ENCODE measurements around the gene PCDHGC3.
A peak's percentile ranks its signal among the peaks of the same experiment; 100 is the strongest.

Gene PCDHGC3

DNA sequence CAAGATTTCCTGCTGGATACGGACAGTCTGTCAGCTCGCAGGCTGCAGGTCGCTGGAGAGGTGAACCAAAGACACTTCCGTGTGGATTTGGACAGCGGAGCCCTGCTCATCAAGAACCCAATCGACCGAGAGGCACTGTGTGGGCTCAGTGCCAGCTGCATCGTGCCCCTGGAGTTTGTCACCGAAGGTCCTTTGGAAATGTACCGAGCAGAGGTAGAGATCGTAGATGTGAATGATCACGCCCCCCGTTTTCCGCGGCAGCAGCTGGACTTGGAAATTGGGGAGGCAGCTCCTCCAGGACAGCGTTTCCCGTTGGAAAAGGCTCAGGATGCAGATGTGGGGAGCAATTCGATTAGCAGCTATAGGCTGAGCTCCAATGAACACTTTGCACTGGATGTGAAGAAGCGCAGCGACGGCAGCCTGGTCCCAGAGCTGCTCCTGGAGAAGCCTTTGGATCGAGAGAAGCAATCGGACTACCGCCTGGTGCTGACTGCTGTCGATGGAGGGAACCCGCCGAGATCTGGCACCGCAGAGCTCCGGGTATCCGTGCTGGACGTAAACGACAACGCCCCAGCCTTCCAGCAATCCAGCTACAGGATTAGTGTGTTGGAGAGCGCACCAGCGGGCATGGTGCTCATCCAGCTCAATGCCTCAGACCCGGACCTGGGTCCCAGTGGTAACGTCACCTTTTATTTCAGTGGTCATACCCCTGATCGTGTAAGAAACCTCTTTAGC lies 9.7 kb downstream of the PCDHGC3 start:
- no peak for DNase-seq

DNA sequence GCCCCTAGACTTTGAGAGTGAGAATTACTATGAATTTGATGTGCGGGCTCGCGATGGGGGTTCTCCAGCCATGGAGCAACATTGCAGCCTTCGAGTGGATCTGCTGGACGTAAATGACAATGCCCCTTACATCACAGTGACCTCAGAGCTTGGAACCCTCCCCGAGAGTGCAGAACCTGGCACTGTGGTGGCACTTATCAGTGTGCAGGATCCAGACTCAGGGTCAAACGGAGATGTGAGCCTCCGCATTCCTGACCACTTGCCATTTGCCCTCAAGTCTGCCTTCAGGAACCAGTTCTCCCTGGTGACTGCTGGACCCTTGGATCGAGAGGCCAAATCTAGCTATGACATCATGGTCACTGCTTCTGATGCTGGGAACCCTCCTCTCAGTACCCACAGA lies 10.3 kb downstream of the PCDHGC3 start:
- no peak for DNase-seq

DNA sequence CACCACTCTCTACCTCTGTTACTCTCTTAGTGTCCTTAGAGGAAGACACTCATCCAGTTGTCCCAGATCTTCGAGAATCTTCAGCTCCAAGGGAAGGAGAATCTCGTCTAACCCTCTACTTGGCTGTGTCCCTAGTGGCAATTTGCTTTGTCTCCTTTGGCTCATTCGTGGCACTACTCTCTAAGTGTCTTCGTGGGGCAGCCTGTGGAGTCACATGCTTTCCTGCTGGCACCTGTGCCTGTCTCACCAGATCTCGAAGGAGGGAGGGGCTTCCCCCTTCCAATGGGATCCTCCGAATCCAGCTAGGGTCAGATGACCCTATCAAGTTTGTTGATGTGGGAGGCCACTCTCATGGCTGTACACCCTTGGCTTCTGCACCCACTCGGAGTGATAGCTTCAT lies 11.4 kb downstream of the PCDHGC3 start:
- no peak for DNase-seq

DNA sequence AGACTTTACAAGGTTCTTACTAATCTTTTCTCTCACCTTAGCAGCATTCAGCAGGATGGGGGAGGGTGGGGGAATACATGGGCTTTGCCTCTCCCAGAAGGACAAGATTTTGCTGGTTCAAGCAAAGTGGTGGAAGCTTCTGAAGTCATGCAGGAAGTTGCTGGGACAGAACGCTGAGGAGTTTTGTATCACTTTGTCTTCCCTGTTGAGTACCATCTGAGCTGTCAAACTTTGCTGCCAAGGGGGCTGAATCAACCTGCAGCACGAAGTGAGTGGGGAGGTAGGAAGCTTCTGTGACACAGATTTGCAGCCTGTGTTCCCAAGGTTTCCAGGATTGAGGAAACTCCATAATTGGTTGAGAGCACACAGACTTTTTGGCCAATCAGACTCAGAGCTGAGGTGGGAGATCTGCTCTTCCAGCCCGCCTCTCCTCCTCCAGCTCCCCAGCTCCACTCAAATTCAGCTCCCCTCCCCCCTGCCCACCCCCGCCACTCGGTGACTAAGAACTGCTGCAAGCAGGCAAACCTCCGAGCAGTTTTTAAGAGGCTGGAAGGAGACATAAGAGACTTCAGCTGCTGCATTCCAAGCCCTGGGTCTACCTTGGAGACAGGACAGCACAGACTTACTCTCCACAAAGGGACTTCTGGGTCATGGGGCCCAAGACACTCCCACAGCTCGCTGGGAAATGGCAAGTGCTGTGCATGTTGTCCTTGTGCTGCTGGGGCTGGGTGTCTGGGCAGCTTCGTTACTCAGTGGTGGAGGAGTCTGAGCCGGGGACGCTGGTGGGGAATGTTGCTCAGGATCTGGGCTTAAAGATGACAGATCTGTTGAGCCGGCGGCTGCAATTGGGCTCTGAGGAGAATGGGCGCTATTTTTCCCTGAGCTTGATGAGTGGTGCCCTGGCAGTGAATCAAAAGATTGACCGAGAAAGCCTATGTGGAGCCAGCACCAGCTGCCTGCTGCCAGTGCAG lies 13.1 kb downstream of the PCDHGC3 start, which contains the start of gene PCDHGC5:
Gene PCDHGC5, plus strand, starts transcription at position 491 of the 971 bp plus-strand sequence. Its CDS starts 160 bp downstream, at position 651.
- no peak for DNase-seq

DNA sequence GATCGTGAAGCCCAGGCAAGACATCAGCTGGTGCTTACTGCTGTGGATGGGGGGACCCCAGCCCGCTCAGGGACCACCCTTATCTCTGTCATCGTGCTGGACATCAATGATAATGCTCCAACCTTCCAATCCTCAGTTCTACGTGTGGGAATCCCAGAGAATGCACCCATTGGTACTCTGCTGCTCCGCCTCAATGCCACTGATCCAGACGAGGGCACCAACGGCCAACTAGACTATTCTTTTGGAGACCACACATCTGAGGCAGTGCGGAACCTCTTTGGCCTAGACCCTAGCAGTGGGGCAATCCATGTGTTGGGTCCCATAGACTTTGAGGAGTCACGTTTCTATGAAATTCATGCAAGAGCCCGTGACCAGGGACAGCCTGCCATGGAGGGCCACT lies 14.1 kb downstream of the PCDHGC3 start:
- no peak for DNase-seq

DNA sequence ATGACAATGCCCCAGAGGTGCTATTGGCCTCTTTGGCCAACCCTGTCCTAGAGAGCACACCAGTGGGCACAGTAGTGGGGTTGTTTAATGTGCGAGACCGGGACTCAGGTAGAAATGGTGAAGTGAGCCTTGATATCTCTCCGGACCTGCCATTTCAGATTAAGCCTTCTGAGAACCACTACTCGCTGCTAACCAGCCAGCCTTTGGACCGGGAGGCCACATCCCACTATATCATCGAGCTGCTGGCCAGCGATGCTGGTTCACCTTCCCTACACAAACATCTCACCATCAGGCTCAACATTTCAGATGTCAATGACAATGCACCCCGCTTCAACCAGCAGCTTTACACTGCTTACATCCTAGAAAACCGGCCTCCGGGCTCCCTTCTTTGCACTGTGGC lies 14.5 kb downstream of the PCDHGC3 start:
- no peak for DNase-seq

DNA sequence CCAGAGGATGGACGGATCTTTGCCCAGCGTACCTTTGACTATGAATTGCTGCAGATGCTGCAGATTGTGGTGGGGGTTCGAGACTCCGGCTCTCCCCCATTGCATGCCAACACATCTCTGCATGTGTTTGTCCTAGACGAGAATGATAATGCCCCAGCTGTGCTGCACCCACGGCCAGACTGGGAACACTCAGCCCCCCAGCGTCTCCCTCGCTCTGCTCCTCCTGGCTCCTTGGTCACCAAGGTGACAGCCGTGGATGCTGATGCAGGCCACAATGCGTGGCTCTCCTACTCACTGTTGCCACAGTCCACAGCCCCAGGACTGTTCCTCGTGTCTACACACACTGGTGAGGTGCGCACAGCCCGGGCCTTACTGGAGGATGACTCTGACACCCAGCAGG lies 15.0 kb downstream of the PCDHGC3 start:
- no peak for DNase-seq

DNA sequence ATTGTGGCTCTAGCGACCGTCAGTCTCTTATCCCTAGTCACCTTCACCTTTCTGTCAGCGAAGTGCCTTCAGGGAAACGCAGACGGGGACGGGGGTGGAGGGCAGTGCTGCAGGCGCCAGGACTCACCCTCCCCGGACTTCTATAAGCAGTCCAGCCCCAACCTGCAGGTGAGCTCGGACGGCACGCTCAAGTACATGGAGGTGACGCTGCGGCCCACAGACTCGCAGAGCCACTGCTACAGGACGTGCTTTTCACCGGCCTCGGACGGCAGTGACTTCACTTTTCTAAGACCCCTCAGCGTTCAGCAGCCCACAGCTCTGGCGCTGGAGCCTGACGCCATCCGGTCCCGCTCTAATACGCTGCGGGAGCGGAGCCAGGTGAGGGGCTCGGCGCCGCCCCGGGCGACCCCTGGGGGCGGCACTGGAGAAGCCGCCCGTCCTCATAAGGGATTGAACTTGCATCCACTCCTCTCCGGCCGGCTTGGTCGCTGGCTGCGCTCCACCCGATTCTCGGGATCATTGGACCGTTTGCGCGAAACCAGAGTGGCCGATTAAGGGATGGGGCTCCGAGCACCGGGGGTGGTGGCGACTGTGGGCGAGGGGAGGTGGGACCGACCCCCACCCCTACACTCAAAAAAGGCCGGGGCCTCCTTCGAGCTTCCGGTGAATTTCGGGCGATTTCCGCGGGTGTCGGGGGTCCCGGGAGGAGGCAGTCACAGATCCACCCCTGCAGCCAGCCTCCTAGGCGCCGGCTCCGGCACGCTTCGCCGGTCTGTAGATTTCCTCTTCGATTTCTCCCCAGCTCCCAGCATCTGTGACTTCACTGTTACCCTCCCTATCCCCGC lies 15.8 kb downstream of the PCDHGC3 start:
- no peak for DNase-seq

DNA sequence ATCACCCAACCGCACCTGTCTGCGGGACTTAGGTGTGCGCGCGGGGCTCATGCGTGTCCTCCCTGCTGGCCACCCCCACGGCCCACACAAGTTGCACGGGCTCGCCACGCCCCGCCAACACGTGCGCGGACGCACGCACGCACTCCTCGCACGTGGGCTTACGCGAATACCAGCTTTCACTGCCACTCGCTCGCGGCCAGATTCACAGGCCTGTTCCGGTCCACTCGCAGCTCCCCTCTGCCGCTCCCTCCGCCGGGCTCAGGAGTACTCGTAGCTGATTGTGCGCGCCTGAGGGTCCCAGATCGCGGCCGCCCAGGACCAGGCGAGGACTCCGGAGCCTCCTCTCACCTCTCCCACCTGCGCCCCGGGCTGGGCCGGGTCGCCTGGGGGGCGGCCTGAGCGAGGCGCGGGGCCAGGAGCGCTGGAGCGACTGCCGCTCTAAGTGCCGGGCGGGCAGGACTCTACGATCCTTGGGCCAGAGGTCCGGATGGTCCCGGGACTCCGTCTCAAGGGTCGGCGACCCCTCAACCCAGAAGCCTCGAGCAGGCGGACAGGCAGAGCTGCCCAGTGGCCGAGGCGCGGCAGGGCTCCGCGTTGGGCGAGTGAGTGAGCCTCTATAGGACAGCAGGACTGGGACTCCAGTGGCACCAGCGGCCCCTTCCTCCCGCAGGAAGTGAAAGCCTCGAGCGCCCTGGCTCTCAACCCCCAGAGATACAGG lies 16.6 kb downstream of the PCDHGC3 start:
- DNase-seq, result no peak

DNA sequence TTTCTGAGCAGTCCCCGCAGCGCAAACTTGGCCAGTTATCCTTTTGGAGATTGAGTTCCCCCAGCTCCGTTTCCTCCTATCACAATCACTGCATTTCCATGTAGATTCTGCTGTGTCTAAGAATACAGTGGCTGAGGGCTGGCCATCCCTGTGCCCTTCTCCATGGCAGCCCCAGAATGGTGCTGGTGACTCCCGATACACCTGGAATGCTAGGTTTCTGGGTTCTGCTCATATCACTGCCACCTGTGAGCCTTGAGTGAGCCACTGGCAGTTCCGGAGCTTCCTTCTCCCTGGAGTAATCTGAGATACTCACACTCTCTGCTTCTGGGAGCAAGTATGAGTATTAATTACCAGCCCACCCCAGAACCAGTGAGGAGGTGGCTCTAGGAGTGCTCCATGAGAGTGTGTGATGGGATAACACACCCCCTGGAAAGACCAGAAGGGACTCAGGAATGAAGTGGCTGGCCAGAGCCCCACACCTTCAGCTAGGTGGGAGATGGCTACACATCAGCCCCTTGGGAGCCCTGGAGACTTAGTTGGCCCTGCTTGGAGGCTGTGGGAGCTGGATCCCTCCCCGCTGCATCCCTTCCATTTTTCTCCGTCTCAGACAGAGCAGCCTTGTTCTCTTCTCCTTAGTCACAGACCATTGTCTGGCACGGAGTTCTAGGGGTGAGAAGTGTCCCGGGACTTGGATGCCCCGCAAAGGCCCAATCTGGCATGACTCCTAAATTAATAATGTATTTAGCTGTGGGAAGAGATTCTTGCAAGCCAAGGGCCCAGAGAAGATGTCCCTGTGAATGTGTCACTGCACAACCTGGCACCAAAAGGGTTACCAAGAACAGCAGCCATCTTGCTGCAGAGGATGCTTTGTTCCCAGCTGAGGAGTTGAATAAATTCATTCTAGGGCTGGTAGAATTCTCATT lies 18.0 kb downstream of the PCDHGC3 start:
- no peak for DNase-seq

DNA sequence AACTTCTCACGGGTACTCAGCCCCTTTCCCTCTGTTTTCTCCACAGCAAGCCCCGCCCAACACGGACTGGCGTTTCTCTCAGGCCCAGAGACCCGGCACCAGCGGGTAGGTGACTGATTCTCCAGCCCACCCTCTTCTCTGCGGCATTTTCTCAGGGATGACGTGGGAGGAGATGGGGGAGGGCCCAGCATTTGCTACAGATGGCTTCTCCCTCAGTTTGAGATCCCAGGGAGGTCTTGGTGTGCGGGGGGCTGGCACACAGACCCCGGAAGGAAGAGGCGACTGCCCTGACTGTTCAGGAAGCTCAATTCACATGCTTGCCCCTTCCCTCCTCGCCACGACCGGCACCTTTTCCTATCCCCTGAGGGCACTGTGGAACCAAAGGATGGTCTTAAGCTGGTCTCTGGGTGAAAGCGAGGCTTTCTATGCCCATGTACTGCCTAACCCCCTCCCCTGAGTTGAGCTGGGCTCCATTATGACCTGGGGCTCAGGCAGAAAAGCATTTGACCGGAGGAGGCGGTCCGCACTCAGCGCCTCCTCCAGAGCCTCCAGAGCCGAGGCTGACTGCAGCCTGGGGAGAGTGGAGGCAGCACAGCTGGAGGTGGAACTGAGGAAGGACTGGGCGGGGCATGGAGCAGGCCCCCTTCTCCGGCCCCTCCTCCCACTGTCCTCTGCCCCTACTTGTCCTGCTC lies 19.1 kb downstream of the PCDHGC3 start:
- no peak for DNase-seq

DNA sequence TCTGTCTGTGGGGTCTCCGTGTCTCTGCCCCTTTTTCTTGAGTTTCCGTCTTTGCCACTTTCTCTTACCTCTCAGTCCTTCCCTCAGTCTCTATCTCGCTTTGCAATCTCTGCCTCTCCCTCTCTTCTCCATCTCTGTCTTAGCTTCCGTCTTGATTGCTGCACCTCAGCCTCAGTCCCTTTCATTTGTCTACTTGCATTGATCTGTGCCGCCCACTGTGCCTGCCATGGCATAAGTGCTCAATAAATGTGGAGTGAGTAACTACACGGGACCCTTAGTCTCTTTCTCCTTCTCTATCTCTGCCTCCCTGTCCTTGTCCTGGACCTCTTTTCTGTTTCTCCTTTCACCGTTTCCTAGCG lies 19.7 kb downstream of the PCDHGC3 start:
- no peak for DNase-seq

DNA sequence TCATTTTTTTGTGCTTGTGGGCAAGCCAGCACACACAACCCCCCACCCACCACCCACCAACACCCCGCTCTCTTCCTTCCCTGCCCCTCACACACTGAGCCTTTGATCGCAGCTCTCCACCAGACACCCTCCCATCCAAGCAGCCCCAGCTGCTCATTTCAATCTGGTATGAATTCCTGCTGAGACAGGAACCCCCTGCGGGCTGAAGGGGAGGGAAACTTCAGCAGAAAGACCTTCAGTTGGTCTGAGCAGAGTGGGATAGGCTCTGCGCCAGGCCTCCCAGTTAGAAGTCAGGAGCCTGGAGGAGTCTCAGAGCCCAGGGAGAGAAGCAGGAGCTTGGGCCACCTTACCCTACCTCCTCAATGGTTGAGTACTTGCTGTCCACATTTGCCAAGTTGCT lies 20.3 kb downstream of the PCDHGC3 start:
- DNase-seq, result no peak

DNA sequence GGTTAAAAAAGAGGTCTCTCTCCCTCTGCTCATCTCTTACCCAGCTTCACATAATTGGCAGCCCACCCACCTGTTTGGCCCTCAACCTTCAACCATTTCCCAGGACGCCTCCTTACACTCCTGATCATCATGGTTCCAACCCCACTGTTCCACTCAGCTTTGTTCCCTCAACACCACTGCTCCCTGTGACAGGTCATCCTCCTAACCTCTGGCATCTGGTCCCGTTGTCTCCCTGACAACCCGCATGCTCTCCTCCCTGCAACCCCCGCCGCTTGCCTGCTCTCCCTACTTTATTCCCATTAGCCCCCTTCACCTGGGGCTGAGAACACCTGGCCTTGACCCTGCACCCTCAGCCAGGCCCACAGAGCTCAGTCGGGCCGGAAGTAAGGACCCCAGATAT lies 26.0 kb downstream of the PCDHGC3 start:
- DNase-seq, result no peak

DNA sequence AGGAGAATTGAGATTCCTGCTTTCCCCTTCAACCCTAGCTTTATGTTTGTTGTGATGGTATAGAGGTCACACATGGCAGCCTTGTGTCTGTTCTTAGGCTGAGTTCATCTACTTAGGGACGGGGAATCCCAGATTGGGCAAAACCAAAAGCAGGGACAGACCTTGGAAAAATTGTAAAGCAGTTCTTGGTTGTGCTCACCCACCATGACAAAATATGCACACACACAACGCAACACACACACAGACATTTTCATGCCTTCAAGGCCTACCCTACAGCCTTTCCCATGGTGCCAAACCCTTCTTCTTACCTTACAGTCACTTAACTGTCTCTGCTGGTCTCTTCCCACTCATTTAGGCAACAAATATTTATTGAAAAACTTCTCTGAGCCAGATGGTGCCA lies 27.9 kb downstream of the PCDHGC3 start:
- DNase-seq, result no peak

DNA sequence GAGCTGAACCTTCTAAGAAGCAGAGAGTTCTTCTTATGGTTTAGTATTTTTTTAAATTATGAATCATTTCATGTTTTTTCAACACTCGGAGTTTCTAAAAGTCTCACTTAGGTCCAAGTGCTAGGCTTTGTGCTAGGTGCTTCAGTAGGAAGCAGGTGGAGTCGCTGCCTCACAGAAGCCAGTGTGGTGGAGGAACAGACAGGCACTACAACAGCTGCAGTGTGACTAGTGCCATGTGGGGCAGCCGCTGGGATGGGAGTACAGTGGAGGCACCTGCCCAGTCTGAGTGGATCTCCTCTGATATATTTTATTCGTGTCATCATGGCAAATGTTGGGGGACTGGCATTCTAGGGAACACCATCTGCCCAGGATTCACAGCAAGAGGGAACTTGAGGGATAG lies 28.4 kb downstream of the PCDHGC3 start:
- DNase-seq, result no peak

DNA sequence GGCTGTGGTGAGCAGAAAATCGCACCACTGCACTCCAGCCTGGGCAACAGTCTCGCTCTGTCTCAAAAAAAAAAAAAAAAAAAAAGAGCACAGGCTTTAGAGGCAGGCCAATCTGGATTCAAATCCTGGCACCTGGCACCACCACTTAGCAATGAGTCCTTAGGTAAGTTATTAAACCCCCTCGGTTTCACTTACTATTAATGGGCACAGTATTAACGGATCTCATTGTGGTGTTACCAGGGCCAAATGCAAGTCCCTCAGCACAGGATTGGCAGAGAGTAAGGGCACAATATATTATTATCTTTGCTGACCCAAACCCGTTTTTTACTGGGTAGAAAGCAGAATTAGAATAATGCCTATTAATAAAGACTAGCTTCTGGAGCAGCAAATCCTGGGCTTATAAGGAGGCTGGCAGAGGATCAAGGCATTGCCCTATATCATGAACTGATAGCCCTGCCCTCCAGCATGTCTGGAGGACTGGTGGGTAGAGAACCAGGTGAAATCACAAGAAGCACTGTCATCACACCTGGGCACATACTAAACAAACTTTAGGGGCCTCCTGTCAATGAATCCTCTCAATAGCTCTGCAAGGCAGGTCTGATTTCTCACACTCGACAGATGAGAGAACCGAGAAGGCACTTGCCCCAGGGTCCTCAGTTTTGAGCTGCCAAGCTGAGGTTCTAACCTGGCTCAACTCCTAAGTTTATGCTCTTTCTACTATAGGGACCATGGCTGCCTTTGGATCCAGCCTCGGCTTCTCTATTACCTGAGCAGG lies 30.8 kb downstream of the PCDHGC3 start:
- no peak for DNase-seq

DNA sequence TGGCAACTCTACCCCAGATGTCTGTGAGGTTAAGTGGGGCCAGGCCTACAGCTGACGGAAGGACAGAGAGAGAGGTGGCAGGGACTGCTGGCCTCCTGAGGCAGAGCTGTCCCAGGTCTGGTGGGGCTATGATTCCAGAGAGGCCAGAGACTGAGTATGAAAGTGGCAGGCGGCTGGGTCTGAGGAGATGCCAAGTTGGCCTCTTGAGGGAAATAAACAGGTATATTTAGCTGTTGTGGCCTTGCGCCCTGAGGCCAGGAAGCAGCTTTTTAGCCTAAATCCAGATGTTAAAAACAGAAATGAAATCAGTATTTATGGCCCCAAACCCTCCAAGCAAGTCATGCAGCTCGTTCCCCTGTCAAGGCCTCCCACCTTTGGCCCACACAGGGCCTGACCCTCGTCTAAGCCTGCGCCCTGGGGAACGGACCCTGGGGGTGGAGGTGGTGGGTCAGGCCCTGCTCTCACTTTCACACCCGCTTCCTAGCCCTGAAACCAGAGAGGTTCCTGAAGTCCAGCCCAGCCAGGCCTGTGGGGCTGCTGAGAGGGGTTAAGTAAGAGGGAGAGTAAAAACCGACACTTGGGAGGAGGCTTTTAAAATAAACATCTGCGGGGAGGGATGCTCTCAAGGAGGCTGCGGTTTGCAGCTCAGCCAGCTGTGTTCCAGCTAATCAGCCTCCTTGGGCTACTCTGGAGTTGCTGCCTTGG lies 31.8 kb downstream of the PCDHGC3 start:
- DNase-seq, result peak; percentile 67

DNA sequence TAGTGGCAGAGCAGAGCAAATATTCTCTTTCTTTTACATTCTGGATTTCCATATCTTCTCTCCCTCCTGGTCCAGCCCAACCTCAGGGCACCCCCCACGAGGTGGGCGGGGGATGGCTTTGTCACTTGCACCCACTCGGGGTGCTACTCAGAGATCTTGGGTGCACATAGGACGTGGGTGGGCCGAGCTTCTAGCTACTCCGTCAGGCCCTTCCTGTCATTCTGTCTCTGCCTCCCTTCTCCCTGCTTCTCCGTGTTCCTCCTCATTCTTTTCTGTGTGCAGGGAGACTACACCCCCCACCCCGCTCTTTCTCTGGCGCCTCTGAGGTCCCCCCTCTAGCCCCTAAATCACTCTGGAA lies 32.7 kb downstream of the PCDHGC3 start:
- DNase-seq, result no peak

Measured in GF-D8 (cell line).